Stomach (tissue), 9 donors: ENCODE data around the gene REC114. TPM values are rescaled to one million over a fixed set of nuclear protein-coding genes. Genes with fewer than 3 reads are reported as not detected.

Experiments used
- DNase-seq, 2 donors: peaks; one replicate each; pipeline versions ENCODE4 v3.0.0 to v3.0.0-alpha.2; 2013 to 2019
- H3K27ac ChIP-seq, 5 donors: fragments of 200-600 bp in 4 of 5; sonication (generic) in 4 of 5; one replicate each; pipeline ENCODE4 v1.5.1; 2013 to 2019; ENCODE audit warnings: mild to moderate bottlenecking in 1 of 5, moderate library complexity in 1 of 5
- H3K27me3 ChIP-seq, 3 donors: fragments of 200-600 bp; sonication (generic); one replicate each; pipeline ENCODE4 v1.5.1; 2017 to 2019; ENCODE audit warnings: mixed run types in 1 of 3
- H3K36me3 ChIP-seq, 4 donors: fragments of 200-600 bp; sonication (generic); 1 replicate in 3 of 4; 2 replicates in 1 of 4; pipeline ENCODE4 v1.5.1; 2016 to 2019
- H3K4me1 ChIP-seq, 4 donors: fragments of 200-600 bp; sonication (generic); one replicate each; pipeline ENCODE4 v1.5.1; 2016 to 2019
- H3K4me3 ChIP-seq, 4 donors: fragments of 200-600 bp; sonication (generic) in 3 of 4; one replicate each; pipeline ENCODE4 v1.5.1; 2016 to 2019; ENCODE audit warnings: mild to moderate bottlenecking in 1 of 4
- H3K9me3 ChIP-seq, 4 donors: fragments of 200-600 bp; sonication (generic); one replicate each; pipeline ENCODE4 v1.5.1; 2016 to 2019
- EP300 ChIP-seq: sonication (generic); formaldehyde crosslinking; IDR thresholded peaks from one replicate; pipeline ENCODE4 v1.6.1; 2017; ENCODE audit warnings: antibody characterized with exemption
- POLR2A ChIP-seq, 4 donors: fragments of 450-650 bp; IDR thresholded peaks; one replicate each; pipeline ENCODE4 v1.6.1; 2016; ENCODE audit warnings: antibody characterized with exemption in 4 of 4, control low read depth in 2 of 4, mild to moderate bottlenecking in 1 of 4, moderate library complexity in 1 of 4
- POLR2AphosphoS5 ChIP-seq, 3 donors: sonication (generic); formaldehyde crosslinking; IDR thresholded peaks; one replicate each; pipeline ENCODE4 v1.6.1; 2016; ENCODE audit warnings: antibody characterized with exemption in 3 of 3
- WGBS, 5 donors: extraction: QIAGEN DNeasy Blood & Tissue Kit in 3 of 5; methylation state at CpG; one replicate each; pipeline versions ENCODE4 v1.1.5 to v1.1.7; 2013 to 2018; 5-methylcytosine and 5-hydroxymethylcytosine counted together
- intact Hi-C: fragments of 100-400 bp; cut with DNase I; formaldehyde crosslinking; loops from one replicate; pipeline ENCODE4 v1.15.1; 2023; ENCODE audit warnings: low total_unique reads
- polyA plus RNA-seq, 3 donors: library from polyadenylated mRNA; stranded (reverse); fragments of 200-250 nt; gene quantifications; one replicate each; pipeline ENCODE4 v1.2.3, GENCODE V29; 2013
- total RNA-seq, 5 donors: library from RNA; depleted of rRNA; stranded (reverse); fragments of >200 nt; gene quantifications; one replicate each; pipeline versions ENCODE4 v1.1.0 to v1.2.3, GENCODE V29; 2014 to 2016
- TF ChIP-seq, protein P1 (sequence below), 7 experiments: fragments of 450-650 bp in 4 of 7; fragments of 200-600 bp in 3 of 7; sonication (generic) in 3 of 7; IDR thresholded peaks; one replicate each; pipeline ENCODE4 v1.5.1; 2016 to 2019; ENCODE audit warnings: antibody characterized with exemption in 7 of 7, control low read depth in 2 of 7, mild to moderate bottlenecking in 1 of 7
- donor health status: healthy with polysubstance abuse.
- donor health status: Bipolar disorder and iron deficiency.
- donor health status: healthy.

REC114 gene
- total and polyA plus RNA-seq, 8 donors, result not detected

DNA sequence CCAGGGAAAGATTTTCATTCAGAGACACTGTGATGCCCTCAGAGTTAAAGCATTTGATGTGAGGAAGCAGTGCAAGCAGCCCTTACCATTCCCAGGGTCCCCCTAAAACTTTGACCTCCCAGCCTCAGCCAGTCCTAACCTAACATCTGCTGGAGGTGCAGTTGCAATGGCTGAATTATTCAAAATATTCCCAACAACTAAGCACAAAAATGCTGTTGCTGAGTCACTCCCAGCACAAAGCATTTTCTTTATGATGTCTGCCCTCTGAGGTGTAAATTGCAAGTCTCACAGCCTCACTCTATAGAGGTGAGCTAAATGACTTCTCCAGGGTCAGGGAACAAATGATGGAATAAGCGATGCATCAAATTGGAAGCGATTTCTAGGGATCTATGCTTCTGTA, 6.4 kb upstream of the REC114 start:
- no peak overlapping the region for H3K4me3 ChIP-seq
- no peaks in the 10 kb centered on the region for H3K9me3 ChIP-seq
- H3K27me3 ChIP-seq, result peaks cover 0 to 30% (median 7%) of the 10 kb centered on the region in 3 donors
- DNase-seq, result no peak
- TF ChIP-seq, protein P1, sequence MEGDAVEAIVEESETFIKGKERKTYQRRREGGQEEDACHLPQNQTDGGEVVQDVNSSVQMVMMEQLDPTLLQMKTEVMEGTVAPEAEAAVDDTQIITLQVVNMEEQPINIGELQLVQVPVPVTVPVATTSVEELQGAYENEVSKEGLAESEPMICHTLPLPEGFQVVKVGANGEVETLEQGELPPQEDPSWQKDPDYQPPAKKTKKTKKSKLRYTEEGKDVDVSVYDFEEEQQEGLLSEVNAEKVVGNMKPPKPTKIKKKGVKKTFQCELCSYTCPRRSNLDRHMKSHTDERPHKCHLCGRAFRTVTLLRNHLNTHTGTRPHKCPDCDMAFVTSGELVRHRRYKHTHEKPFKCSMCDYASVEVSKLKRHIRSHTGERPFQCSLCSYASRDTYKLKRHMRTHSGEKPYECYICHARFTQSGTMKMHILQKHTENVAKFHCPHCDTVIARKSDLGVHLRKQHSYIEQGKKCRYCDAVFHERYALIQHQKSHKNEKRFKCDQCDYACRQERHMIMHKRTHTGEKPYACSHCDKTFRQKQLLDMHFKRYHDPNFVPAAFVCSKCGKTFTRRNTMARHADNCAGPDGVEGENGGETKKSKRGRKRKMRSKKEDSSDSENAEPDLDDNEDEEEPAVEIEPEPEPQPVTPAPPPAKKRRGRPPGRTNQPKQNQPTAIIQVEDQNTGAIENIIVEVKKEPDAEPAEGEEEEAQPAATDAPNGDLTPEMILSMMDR (IDR thresholded peaks at IDR 0.05), result no peak
- TF ChIP-seq EP300 (no peak), POLR2A (IDR thresholded peaks at IDR 0.05) (no peak), POLR2AphosphoS5 (IDR thresholded peaks at IDR 0.05) (no peak)
- H3K36me3 ChIP-seq, result no peaks in the 10 kb centered on the region
- WGBS, 5 donors, result 71 to 86% (median 81%) methylated on average over 2 of the region's 2 CpGs
- intact Hi-C loops, result no loop called here
- no peaks in the 10 kb centered on the region for H3K4me1 ChIP-seq
- no peak overlapping the region for H3K27ac ChIP-seq

DNA sequence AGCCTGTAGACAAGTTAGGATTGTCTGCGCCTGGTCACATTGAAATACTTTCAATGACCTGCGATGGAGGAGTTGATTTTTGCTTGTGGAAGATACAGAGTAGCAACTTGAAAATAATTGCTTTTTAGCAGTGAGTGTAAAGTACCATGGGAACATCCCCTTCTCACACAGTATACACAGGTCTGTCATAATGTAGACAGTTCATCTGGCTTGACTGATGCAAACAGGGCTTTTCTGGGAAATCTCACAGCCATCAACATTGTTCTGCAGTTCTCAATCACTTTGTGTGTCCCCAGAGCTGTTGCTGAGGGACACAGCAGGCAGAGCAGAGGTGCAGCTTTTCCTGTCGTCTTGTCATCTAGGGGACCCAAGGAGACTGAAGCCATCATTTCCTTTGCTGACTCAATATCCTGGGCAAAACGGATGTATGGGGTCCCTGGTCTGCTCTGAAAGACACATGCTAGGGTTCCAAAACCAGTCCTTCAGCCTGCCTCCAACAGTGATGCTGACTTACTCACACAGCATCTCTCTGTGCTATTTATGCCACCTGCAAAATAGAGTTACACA, 5.3 kb upstream of the REC114 start:
- intact Hi-C loops, result no loop called here
- no peaks in the 10 kb centered on the region for H3K36me3 ChIP-seq
- H3K4me3 ChIP-seq, result no peak overlapping the region
- peaks cover 0 to 37% (median 7%) of the 10 kb centered on the region in 3 donors for H3K27me3 ChIP-seq
- no peaks in the 10 kb centered on the region for H3K4me1 ChIP-seq
- no peaks in the 10 kb centered on the region for H3K9me3 ChIP-seq
- TF ChIP-seq POLR2AphosphoS5 (IDR thresholded peaks at IDR 0.05) (no peak), EP300 (no peak), POLR2A (IDR thresholded peaks at IDR 0.05) (no peak)
- TF ChIP-seq, protein P1 (IDR thresholded peaks at IDR 0.05), result no peak
- 49 to 60% (median 57%) methylated on average over 4 of the region's 4 CpGs for WGBS, 5 donors
- H3K27ac ChIP-seq, result no peak overlapping the region
- DNase-seq, result no peak

DNA sequence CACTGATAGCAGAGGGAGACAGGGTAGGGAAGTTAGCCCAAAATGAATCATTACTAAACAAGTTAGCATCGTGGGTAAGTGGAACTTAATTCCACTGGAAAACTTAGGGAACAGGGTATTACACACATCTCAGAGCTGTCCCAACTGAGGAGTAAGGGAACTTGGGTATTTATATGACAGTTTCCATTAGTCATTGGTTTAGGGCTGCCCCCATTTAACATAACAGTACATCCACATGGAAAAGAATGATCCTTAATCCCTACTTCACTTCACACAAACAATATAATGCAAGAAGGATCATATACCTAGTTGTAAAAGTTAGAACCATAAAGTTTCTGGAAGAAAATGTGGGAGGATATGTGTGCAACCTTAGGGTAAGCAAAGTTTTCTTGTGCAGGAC, 4.3 kb upstream of the REC114 start:
- TF ChIP-seq POLR2AphosphoS5 (IDR thresholded peaks at IDR 0.05), result no peak
- TF ChIP-seq EP300, result no peak
- TF ChIP-seq, protein P1 (IDR thresholded peaks at IDR 0.05), result no peak
- TF ChIP-seq POLR2A (IDR thresholded peaks at IDR 0.05), result no peak
- intact Hi-C loops, result no loop called here
- Histone ChIP-seq H3K27me3 (peaks cover 0 to 35% (median 7%) of the 10 kb centered on the region in 3 donors), H3K4me1 (no peaks in the 10 kb centered on the region), H3K27ac (no peak overlapping the region), H3K9me3 (no peaks in the 10 kb centered on the region), H3K4me3 (no peak overlapping the region), H3K36me3 (no peaks in the 10 kb centered on the region)
- WGBS, 5 donors, result 33 to 54% (median 44%) methylated on average over 1 of the region's 1 CpG
- DNase-seq, result no peak

DNA sequence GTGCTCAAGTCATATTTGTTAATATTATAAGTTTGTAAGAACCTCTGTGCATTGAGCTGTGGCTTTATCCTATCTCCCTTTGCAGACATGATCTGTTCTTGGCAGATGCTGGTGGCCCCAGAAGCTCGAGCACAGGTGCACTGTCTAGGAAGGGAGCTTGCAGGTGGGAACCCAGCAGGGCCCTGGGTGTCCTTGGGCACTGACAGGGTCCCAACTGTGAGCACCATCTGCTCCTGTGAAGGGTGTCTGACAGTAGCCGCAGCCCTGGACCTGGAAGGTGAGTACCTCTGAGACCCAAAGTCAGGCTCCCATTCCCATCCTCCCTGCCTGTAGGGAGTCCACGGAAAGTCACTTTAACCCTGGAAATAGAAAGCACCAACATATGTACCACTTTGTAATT, 2.4 kb upstream of the REC114 start:
- 61 to 83% (median 79%) methylated on average over 3 of the region's 3 CpGs for WGBS, 5 donors
- intact Hi-C loops, result no loop called here
- DNase-seq, result no peak
- Histone ChIP-seq H3K4me3 (no peak overlapping the region), H3K27me3 (peaks cover 0 to 36% (median 7%) of the 10 kb centered on the region in 3 donors), H3K36me3 (no peaks in the 10 kb centered on the region), H3K9me3 (no peaks in the 10 kb centered on the region), H3K27ac (no peak overlapping the region), H3K4me1 (no peaks in the 10 kb centered on the region)
- TF ChIP-seq POLR2A (IDR thresholded peaks at IDR 0.05) (no peak), POLR2AphosphoS5 (IDR thresholded peaks at IDR 0.05) (no peak), EP300 (no peak)
- TF ChIP-seq, protein P1 (IDR thresholded peaks at IDR 0.05), result no peak
